ENCODE measurements around the gene ROS1.

The ROS1 gene

GRCh38 chr6:117326396-117326795 is 99.3 kb downstream of the ROS1 start:
- no peak for TF ChIP-seq CTCF (IDR thresholded peaks at IDR 0.05)

- TF ChIP-seq CTCF (IDR thresholded peaks at IDR 0.05): peak; percentile 59
Measured at GRCh38 chr6:117317261-117317660, 108.5 kb downstream of the ROS1 start.

- no peak for TF ChIP-seq CTCF (IDR thresholded peaks at IDR 0.05)
Measured at GRCh38 chr6:117311726-117312125, 114.0 kb downstream of the ROS1 start.

GRCh38 chr6:117311310-117311709 is 114.4 kb downstream of the ROS1 start:
- no peak for TF ChIP-seq CTCF (IDR thresholded peaks at IDR 0.05)

GRCh38 chr6:117309611-117310010 is 116.1 kb downstream of the ROS1 start:
- no peak for TF ChIP-seq CTCF (IDR thresholded peaks at IDR 0.05)

GRCh38 chr6:117309069-117309468 is 116.7 kb downstream of the ROS1 start:
- no peak for TF ChIP-seq CTCF (IDR thresholded peaks at IDR 0.05)

- TF ChIP-seq CTCF (IDR thresholded peaks at IDR 0.05): no peak
Measured at GRCh38 chr6:117307655-117308054, 118.1 kb downstream of the ROS1 start.

- TF ChIP-seq CTCF (IDR thresholded peaks at IDR 0.05): no peak
Measured at GRCh38 chr6:117306227-117306790, 119.4 kb downstream of the ROS1 start.

Data from LNCAP (cell line).